HG03139 (cell line): Measurements from ENCODE around the gene HOOK1.
"Not testable (repeated sequence)": the region's sequence is repeated elsewhere in the genome, so short reads cannot be mapped to it uniquely, and the experiment has no call there.

ENCODE experiments used
- ATAC-seq: cut with Tn5 transposase; IDR thresholded peaks from one replicate; pipeline ENCODE4 v1.9.1; 2021; ENCODE audit not compliant: unreplicated experiment

HOOK1 gene

GRCh38 chr1:59819566-59820438, 5.1 kb downstream of the HOOK1 start:
- ATAC-seq, result peak; percentile 48

- no peak for ATAC-seq
Measured at GRCh38 chr1:59827055-59827643, 12.4 kb downstream of the HOOK1 start.

- no peak for ATAC-seq
Measured at GRCh38 chr1:59828160-59828559, 13.4 kb downstream of the HOOK1 start.

GRCh38 chr1:59831529-59831928, 16.8 kb downstream of the HOOK1 start:
- ATAC-seq, result no peak

GRCh38 chr1:59833022-59833421, 18.3 kb downstream of the HOOK1 start:
- ATAC-seq, result no peak

GRCh38 chr1:59833991-59834390, 19.2 kb downstream of the HOOK1 start:
- ATAC-seq, result no peak

GRCh38 chr1:59837857-59838256, 23.1 kb downstream of the HOOK1 start:
- ATAC-seq, result not testable (repeated sequence)

- no peak for ATAC-seq
Measured at GRCh38 chr1:59845091-59845490, 30.3 kb downstream of the HOOK1 start.

- ATAC-seq, result no peak
Measured at GRCh38 chr1:59846209-59846894, 31.6 kb downstream of the HOOK1 start.

- no peak for ATAC-seq
Measured at GRCh38 chr1:59846895-59847282, 32.1 kb downstream of the HOOK1 start.

- ATAC-seq, result no peak
Measured at GRCh38 chr1:59852117-59852516, 37.4 kb downstream of the HOOK1 start.

GRCh38 chr1:59855297-59855696, 40.5 kb downstream of the HOOK1 start:
- ATAC-seq, result not testable (repeated sequence)

GRCh38 chr1:59856725-59857338, 42.1 kb downstream of the HOOK1 start:
- no peak for ATAC-seq

GRCh38 chr1:59857679-59858354, 43.1 kb downstream of the HOOK1 start:
- no peak for ATAC-seq

GRCh38 chr1:59866462-59866861, 51.7 kb downstream of the HOOK1 start:
- ATAC-seq, result no peak

GRCh38 chr1:59871746-59872145, 57.0 kb downstream of the HOOK1 start:
- no peak for ATAC-seq

- no peak for ATAC-seq
Measured at GRCh38 chr1:59877108-59877682, 62.4 kb downstream of the HOOK1 start.

GRCh38 chr1:59878370-59878769, 63.6 kb downstream of the HOOK1 start:
- ATAC-seq, result no peak

GRCh38 chr1:59879574-59879973, 64.8 kb downstream of the HOOK1 start:
- no peak for ATAC-seq

GRCh38 chr1:59879996-59880505, 65.3 kb downstream of the HOOK1 start:
- ATAC-seq, result no peak
